H9 (cell line): ENCODE data around the gene EIF3K. TPM values are rescaled to one million over a fixed set of nuclear protein-coding genes. Genes with fewer than 3 reads are reported as not detected.

ENCODE experiments used
- DNase-seq: peaks from one replicate; pipeline ENCODE4 v3.0.0-alpha.2; 2017
- H2AFZ ChIP-seq: one replicate; pipeline ENCODE4 v1.6.1; 2013; ENCODE audit warnings: mild to moderate bottlenecking, low read length, control low read depth, moderate library complexity
- H2AK5ac ChIP-seq: 2 replicates; pipeline ENCODE4 v1.6.1; 2013; ENCODE audit warnings: low read length, control low read depth, mixed read lengths; ENCODE audit not compliant: insufficient read length
- H2BK120ac ChIP-seq: one replicate; pipeline ENCODE4 v1.6.1; 2013; ENCODE audit warnings: low read depth, mild to moderate bottlenecking, low read length, control low read depth, inconsistent platforms; ENCODE audit not compliant: poor library complexity, severe bottlenecking
- H2BK12ac ChIP-seq: 2 replicates; pipeline ENCODE4 v1.6.1; 2013; ENCODE audit warnings: low read length, control low read depth, mixed read lengths, low read depth; ENCODE audit not compliant: insufficient read length
- H2BK15ac ChIP-seq: 2 replicates; pipeline ENCODE4 v1.6.1; 2013; ENCODE audit warnings: low read depth, low read length, control low read depth
- H2BK20ac ChIP-seq: one replicate; pipeline ENCODE4 v1.6.1; 2013; ENCODE audit warnings: low read depth, mild to moderate bottlenecking, low read length, control low read depth, inconsistent platforms; ENCODE audit not compliant: poor library complexity, severe bottlenecking
- H2BK5ac ChIP-seq: 2 replicates; pipeline ENCODE4 v1.6.1; 2013; ENCODE audit warnings: low read length, control low read depth, mixed read lengths; ENCODE audit not compliant: insufficient read length
- H3K14ac ChIP-seq: 2 replicates; pipeline ENCODE4 v1.6.1; 2013; ENCODE audit warnings: low read length, control low read depth; ENCODE audit not compliant: insufficient read depth
- H3K18ac ChIP-seq: 2 replicates; pipeline ENCODE4 v1.6.1; 2013; ENCODE audit warnings: low read depth, mild to moderate bottlenecking, mixed read lengths, low read length, control low read depth; ENCODE audit not compliant: insufficient read length
- H3K23ac ChIP-seq: 2 replicates; pipeline ENCODE4 v1.6.1; 2013; ENCODE audit warnings: low read length, control low read depth, mixed read lengths, low read depth; ENCODE audit not compliant: insufficient read length
- H3K23me2 ChIP-seq: 2 replicates; pipeline ENCODE4 v1.6.1; 2013; ENCODE audit warnings: low read depth, mild to moderate bottlenecking, mixed read lengths, low read length, control low read depth; ENCODE audit not compliant: insufficient read length, poor library complexity, severe bottlenecking
- H3K27ac ChIP-seq: 2 replicates; pipeline ENCODE4 v1.5.1; 2013; ENCODE audit warnings: low read length, control low read depth, mixed read lengths, low read depth; ENCODE audit not compliant: insufficient read length
- H3K27me3 ChIP-seq: 2 replicates; pipeline ENCODE4 v1.6.1; 2013; ENCODE audit warnings: low read length, control low read depth, inconsistent platforms; ENCODE audit not compliant: insufficient read depth
- H3K4ac ChIP-seq: 2 replicates; pipeline ENCODE4 v1.6.1; 2013; ENCODE audit warnings: low read depth, mild to moderate bottlenecking, control low read depth, inconsistent platforms, low read length, moderate library complexity
- H3K4me1 ChIP-seq: 2 replicates; pipeline ENCODE4 v1.6.1; 2013; ENCODE audit warnings: low read length, control low read depth, inconsistent platforms; ENCODE audit not compliant: insufficient read depth
- H3K4me2 ChIP-seq: 2 replicates; pipeline ENCODE4 v1.6.1; 2013; ENCODE audit warnings: low read length, control low read depth, mixed read lengths; ENCODE audit not compliant: insufficient read length, insufficient read depth
- H3K56ac ChIP-seq: 2 replicates; pipeline ENCODE4 v1.6.1; 2013; ENCODE audit warnings: low read depth, mild to moderate bottlenecking, mixed read lengths, low read length, control low read depth; ENCODE audit not compliant: insufficient read length
- H3K79me1 ChIP-seq: 2 replicates; pipeline ENCODE4 v1.6.1; 2013; ENCODE audit warnings: low read depth, mild to moderate bottlenecking, moderate library complexity, low read length, control low read depth, inconsistent platforms; ENCODE audit not compliant: insufficient read depth, poor library complexity, severe bottlenecking
- H3K79me2 ChIP-seq: 2 replicates; pipeline ENCODE4 v1.6.1; 2013; ENCODE audit warnings: low read length, control low read depth, inconsistent platforms; ENCODE audit not compliant: insufficient read depth
- H3K9ac ChIP-seq: 2 replicates; pipeline ENCODE4 v1.6.1; 2013; ENCODE audit warnings: low read length, control low read depth, mixed read lengths; ENCODE audit not compliant: insufficient read length; ENCODE audit errors: extremely low read depth
- H3K9me3 ChIP-seq: one replicate; pipeline ENCODE4 v1.6.1; 2013; ENCODE audit warnings: low read depth, low read length, inconsistent platforms; ENCODE audit not compliant: control insufficient read depth
- H3T11ph ChIP-seq: one replicate; pipeline ENCODE4 v1.6.1; 2013; ENCODE audit warnings: mild to moderate bottlenecking, low read length, control low read depth, inconsistent platforms
- H4K20me1 ChIP-seq: one replicate; pipeline ENCODE4 v1.6.1; 2013; ENCODE audit not compliant: control insufficient read depth, insufficient read length, insufficient read depth
- H4K5ac ChIP-seq: 2 replicates; pipeline ENCODE4 v1.6.1; 2013; ENCODE audit warnings: low read depth, mild to moderate bottlenecking, mixed read lengths, low read length, control low read depth; ENCODE audit not compliant: insufficient read length
- H4K8ac ChIP-seq: replicated peaks from 2 replicates; pipeline ENCODE4 v1.6.1; 2013; ENCODE audit warnings: low read length, control low read depth, mixed read lengths, low read depth; ENCODE audit not compliant: insufficient read length
- H4K91ac ChIP-seq: 2 replicates; pipeline ENCODE4 v1.6.1; 2013; ENCODE audit warnings: low read depth, mild to moderate bottlenecking, moderate library complexity, mixed read lengths, low read length, control low read depth; ENCODE audit not compliant: insufficient read length
- H3K27ac Mint-ChIP-seq, 3 experiments: 2 replicates in 2 of 3; 3 replicates in 1 of 3; pipeline ENCODE4 v1.8.0; 2020 to 2021; ENCODE audit warnings: mixed read lengths in 3 of 3, mild to moderate bottlenecking in 1 of 3, moderate library complexity in 1 of 3
- H3K27me3 Mint-ChIP-seq: 2 replicates; pipeline ENCODE4 v1.8.0; 2021; ENCODE audit warnings: low read depth, mild to moderate bottlenecking, moderate library complexity, mixed read lengths
- H3K36me3 Mint-ChIP-seq, 3 experiments: 2 replicates in 2 of 3; 3 replicates in 1 of 3; pipeline ENCODE4 v1.8.0; 2020 to 2021; ENCODE audit warnings: low read depth in 3 of 3, mixed read lengths in 3 of 3; ENCODE audit not compliant: insufficient read depth in 1 of 3
- H3K4me1 Mint-ChIP-seq, 2 experiments: 2 replicates each; pipeline ENCODE4 v1.8.0; 2020; ENCODE audit warnings: mixed read lengths in 2 of 2
- H3K4me3 Mint-ChIP-seq, 2 experiments: 2 replicates in 1 of 2; 3 replicates in 1 of 2; pipeline ENCODE4 v1.8.0; 2020 to 2021; ENCODE audit warnings: mild to moderate bottlenecking in 2 of 2, mixed read lengths in 2 of 2, moderate library complexity in 1 of 2
- H3K9me3 Mint-ChIP-seq, 2 experiments: 2 replicates in 1 of 2; 3 replicates in 1 of 2; pipeline ENCODE4 v1.8.0; 2020; ENCODE audit warnings: mild to moderate bottlenecking in 2 of 2, mixed read lengths in 2 of 2, moderate library complexity in 1 of 2
- WGBS: extraction: QIAGEN DNeasy Blood & Tissue Kit; methylation state at CpG from one replicate; pipeline ENCODE4 v1.1.7; 2013; ENCODE audit warnings: missing lambda C conversion rate, low lambda C conversion rate, mixed read lengths; ENCODE audit not compliant: insufficient read length; ENCODE audit errors: extremely low coverage; 5-methylcytosine and 5-hydroxymethylcytosine counted together
- total RNA-seq: library from RNA; stranded (reverse); gene quantifications from 2 replicates; pipeline ENCODE4 v1.2.1, GENCODE V29; 2021
- TF ChIP-seq, protein P1 (sequence below): fragments of 200-600 bp; sonication (generic); conservative IDR thresholded peaks from 3 replicates; pipeline ENCODE4 v1.8.0; 2021; ENCODE audit warnings: antibody characterized with exemption, mild to moderate bottlenecking

The EIF3K gene
- total RNA-seq, 1 experiment from 2014 or later = 345 TPM

DNA sequence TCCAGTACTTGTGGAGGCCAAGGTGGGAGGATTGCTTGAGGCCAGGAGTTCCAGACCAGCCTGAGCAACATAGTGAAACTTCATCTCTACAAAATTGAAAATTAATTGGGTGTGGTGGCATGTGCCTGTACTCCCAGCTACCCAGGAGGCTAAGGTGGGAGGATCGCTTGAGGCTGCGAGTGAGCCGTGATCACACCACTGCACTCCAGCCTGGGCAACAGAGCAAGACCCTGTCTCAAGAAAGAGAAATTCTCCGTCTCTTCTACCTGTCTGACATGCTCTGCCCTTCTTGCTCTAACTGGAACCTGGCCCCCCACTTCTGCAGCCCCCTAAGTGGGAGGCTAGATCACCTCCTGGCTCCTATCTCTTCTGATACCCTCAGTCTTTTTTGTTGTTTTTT lies 7.4 kb downstream of the EIF3K start:
- no peak overlapping the region for H3K27ac ChIP-seq
- H3K56ac ChIP-seq = no peak overlapping the region
- H3K79me2 ChIP-seq = no peaks in the 10 kb centered on the region
- H2AK5ac ChIP-seq = no peak overlapping the region
- H3K27me3 ChIP-seq = no peaks in the 10 kb centered on the region
- H4K8ac ChIP-seq = no peak overlapping the region
- H3K79me1 ChIP-seq = no peaks in the 10 kb centered on the region
- H4K91ac ChIP-seq = no peak overlapping the region
- H3K4ac ChIP-seq = no peak overlapping the region
- WGBS = no CpG with 5 or more reads among the region's 4 CpGs
- H3K9me3 Mint-ChIP-seq = no peaks in the 10 kb centered on the region
- H2AFZ ChIP-seq = no peak overlapping the region
- no peak overlapping the region for H4K5ac ChIP-seq
- H3T11ph ChIP-seq = no peak overlapping the region
- peaks cover 54 to 93% (median 87%) of the 10 kb centered on the region in 3 experiments; a peak in 6 of 7 replicates for H3K36me3 Mint-ChIP-seq
- no peak overlapping the region for H3K18ac ChIP-seq
- H3K4me1 Mint-ChIP-seq = peaks cover 5 to 6% of the 10 kb centered on the region in 2 experiments
- no peak overlapping the region for H2BK15ac ChIP-seq
- H3K23me2 ChIP-seq = no peaks in the 10 kb centered on the region
- H3K4me2 ChIP-seq = no peak overlapping the region
- H2BK12ac ChIP-seq = no peak overlapping the region
- H3K27ac Mint-ChIP-seq = no peak overlapping the region; a peak in 1 of 7 replicates
- H3K4me3 Mint-ChIP-seq = no peak overlapping the region
- no peaks in the 10 kb centered on the region for H3K9me3 ChIP-seq
- DNase-seq = no peak
- no peak overlapping the region for H2BK120ac ChIP-seq
- no peak overlapping the region for H3K23ac ChIP-seq
- no peak overlapping the region for H3K9ac ChIP-seq
- TF ChIP-seq, protein P1, sequence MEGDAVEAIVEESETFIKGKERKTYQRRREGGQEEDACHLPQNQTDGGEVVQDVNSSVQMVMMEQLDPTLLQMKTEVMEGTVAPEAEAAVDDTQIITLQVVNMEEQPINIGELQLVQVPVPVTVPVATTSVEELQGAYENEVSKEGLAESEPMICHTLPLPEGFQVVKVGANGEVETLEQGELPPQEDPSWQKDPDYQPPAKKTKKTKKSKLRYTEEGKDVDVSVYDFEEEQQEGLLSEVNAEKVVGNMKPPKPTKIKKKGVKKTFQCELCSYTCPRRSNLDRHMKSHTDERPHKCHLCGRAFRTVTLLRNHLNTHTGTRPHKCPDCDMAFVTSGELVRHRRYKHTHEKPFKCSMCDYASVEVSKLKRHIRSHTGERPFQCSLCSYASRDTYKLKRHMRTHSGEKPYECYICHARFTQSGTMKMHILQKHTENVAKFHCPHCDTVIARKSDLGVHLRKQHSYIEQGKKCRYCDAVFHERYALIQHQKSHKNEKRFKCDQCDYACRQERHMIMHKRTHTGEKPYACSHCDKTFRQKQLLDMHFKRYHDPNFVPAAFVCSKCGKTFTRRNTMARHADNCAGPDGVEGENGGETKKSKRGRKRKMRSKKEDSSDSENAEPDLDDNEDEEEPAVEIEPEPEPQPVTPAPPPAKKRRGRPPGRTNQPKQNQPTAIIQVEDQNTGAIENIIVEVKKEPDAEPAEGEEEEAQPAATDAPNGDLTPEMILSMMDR = no peak
- no peak overlapping the region for H3K14ac ChIP-seq
- H3K4me1 ChIP-seq = no peaks in the 10 kb centered on the region; the same call in 1 of the 2 replicates
- no peaks in the 10 kb centered on the region for H4K20me1 ChIP-seq
- no peaks in the 10 kb centered on the region for H3K27me3 Mint-ChIP-seq
- H2BK5ac ChIP-seq = no peak overlapping the region
- no peak overlapping the region for H2BK20ac ChIP-seq
